HG02885 (cell line): ENCODE measurements around the gene SC5D.

ENCODE experiments used
- ATAC-seq: cut with Tn5 transposase; IDR thresholded peaks from one replicate; pipeline ENCODE4 v1.9.1; 2021; ENCODE audit warnings: mild to moderate bottlenecking; ENCODE audit not compliant: unreplicated experiment, poor library complexity

SC5D gene

GRCh38 chr11:121351083-121351630 lies 58.6 kb downstream of the SC5D start:
- ATAC-seq, result no peak

GRCh38 chr11:121352251-121352891 lies 59.8 kb downstream of the SC5D start:
- ATAC-seq, result no peak

- no peak for ATAC-seq
Measured at GRCh38 chr11:121354192-121354591, 61.6 kb downstream of the SC5D start.

GRCh38 chr11:121356357-121356756 lies 63.8 kb downstream of the SC5D start:
- ATAC-seq, result no peak
